ENCODE measurements around the gene UBE2R2. TPM values are rescaled to one million over a fixed set of nuclear protein-coding genes. Genes with fewer than 3 reads are reported as not detected.
"Not testable (repeated sequence)": the region's sequence is repeated elsewhere in the genome, so short reads cannot be mapped to it uniquely, and the experiment has no call there.

The UBE2R2 gene
- total and polyA plus RNA-seq, 5 experiments from 2014 or later: 13.1 to 32.1 (median 16.1) TPM

GRCh38 chr9:33852216-33852826 lies 35.4 kb downstream of the UBE2R2 start:
- H3K36me3 Mint-ChIP-seq: peaks cover 0 to 19% (median 0%) of the 10 kb centered on the region in 3 donors
- DNase-seq (peak; percentile 26 to 81 (median 50)), ATAC-seq (peak; percentile 52 to 75)
- POLR2A ChIA-PET: interaction anchor here (0.6 to 0.8 kb wide), 2 partner anchors 39 to 45 kb away, joined by 3 to 5 read pairs; no protein-coding TSS in a partner anchor
- no peak overlapping the region for H3K4me3 Mint-ChIP-seq
- H3K27me3 Mint-ChIP-seq: no peaks in the 10 kb centered on the region
- peaks cover 8 to 66% (median 42%) of the 10 kb centered on the region in 4 donors for H3K4me1 Mint-ChIP-seq
- no peaks in the 10 kb centered on the region for H3K9me3 Mint-ChIP-seq
- peak overlapping the region in 5 of 10 donors; percentile 32 to 79 (median 60) for H3K27ac Mint-ChIP-seq

GRCh38 chr9:33856247-33856646 lies 39.3 kb downstream of the UBE2R2 start:
- Mint-ChIP-seq H3K36me3 (peaks cover 0 to 17% (median 3%) of the 10 kb centered on the region in 3 donors), H3K27me3 (no peaks in the 10 kb centered on the region), H3K4me1 (peaks cover 8 to 65% (median 38%) of the 10 kb centered on the region in 4 donors), H3K27ac (peak overlapping the region in 1 of 10 donors; percentile 84), H3K9me3 (no peaks in the 10 kb centered on the region), H3K4me3 (no peak overlapping the region)
- DNase-seq (no peak), ATAC-seq (no peak)
- POLR2A ChIA-PET: no interaction called here

- POLR2A ChIA-PET: no interaction called here
- Mint-ChIP-seq H3K27me3 (no peaks in the 10 kb centered on the region), H3K4me3 (no peak overlapping the region), H3K9me3 (no peaks in the 10 kb centered on the region), H3K27ac (no peak overlapping the region), H3K4me1 (peaks cover 14 to 61% (median 44%) of the 10 kb centered on the region in 4 donors), H3K36me3 (peaks cover 0 to 25% (median 5%) of the 10 kb centered on the region in 3 donors)
- ATAC-seq (no peak), DNase-seq (no peak)
Observed at GRCh38 chr9:33858423-33858822, 41.5 kb downstream of the UBE2R2 start.

- Mint-ChIP-seq H3K27ac (peak overlapping the region in 6 of 10 donors; percentile 31 to 83 (median 72)), H3K4me3 (no peak overlapping the region), H3K4me1 (peaks cover 12 to 53% (median 38%) of the 10 kb centered on the region in 4 donors), H3K27me3 (no peaks in the 10 kb centered on the region), H3K9me3 (no peaks in the 10 kb centered on the region), H3K36me3 (peaks cover 0 to 23% (median 8%) of the 10 kb centered on the region in 3 donors)
- no peak for DNase-seq
- POLR2A ChIA-PET: no interaction called here
- no peak for ATAC-seq
Observed at GRCh38 chr9:33860200-33860871, 43.4 kb downstream of the UBE2R2 start.

GRCh38 chr9:33861917-33862453 lies 45.0 kb downstream of the UBE2R2 start:
- Mint-ChIP-seq H3K27ac (peak overlapping the region in 1 of 10 donors; percentile 62), H3K4me1 (peaks cover 11 to 40% (median 31%) of the 10 kb centered on the region in 4 donors), H3K9me3 (no peaks in the 10 kb centered on the region), H3K4me3 (no peak overlapping the region), H3K36me3 (peaks cover 0 to 23% (median 8%) of the 10 kb centered on the region in 3 donors), H3K27me3 (no peaks in the 10 kb centered on the region)
- POLR2A ChIA-PET: interaction anchor here (0.7 kb wide), 1 partner anchor 47 kb away, joined by 5 read pairs; no protein-coding TSS in a partner anchor
- DNase-seq: no peak
- ATAC-seq: no peak

GRCh38 chr9:33863027-33863426 lies 46.1 kb downstream of the UBE2R2 start:
- H3K4me3 Mint-ChIP-seq, ATAC-seq, POLR2A ChIA-PET, H3K27ac Mint-ChIP-seq, DNase-seq, H3K27me3 Mint-ChIP-seq, H3K9me3 Mint-ChIP-seq: not testable (repeated sequence)
- Mint-ChIP-seq H3K36me3 (peaks cover 0 to 28% (median 8%) of the 10 kb centered on the region in 3 donors), H3K4me1 (peaks cover 15 to 44% (median 30%) of the 10 kb centered on the region in 4 donors)

- peaks cover 9 to 38% (median 23%) of the 10 kb centered on the region in 4 donors for H3K4me1 Mint-ChIP-seq
Observed at GRCh38 chr9:33867747-33868439, 50.9 kb downstream of the UBE2R2 start.

GRCh38 chr9:33868440-33868973 lies 51.5 kb downstream of the UBE2R2 start:
- H3K9me3 Mint-ChIP-seq: no peaks in the 10 kb centered on the region
- peaks cover 0 to 19% (median 3%) of the 10 kb centered on the region in 3 donors for H3K36me3 Mint-ChIP-seq
- POLR2A ChIA-PET: interaction anchor here (1.0 kb wide), 1 partner anchor 53 kb away, joined by 4 read pairs; no protein-coding TSS in a partner anchor
- ATAC-seq: no peak
- DNase-seq: no peak
- no peak overlapping the region for H3K4me3 Mint-ChIP-seq
- peaks cover 9 to 37% (median 23%) of the 10 kb centered on the region in 4 donors for H3K4me1 Mint-ChIP-seq
- H3K27me3 Mint-ChIP-seq: no peaks in the 10 kb centered on the region
- peak overlapping the region in 2 of 10 donors; percentile 12 to 74 for H3K27ac Mint-ChIP-seq

More at GRCh38 chr9:33867747-33868439, 50.9 kb downstream of the UBE2R2 start:
- H3K27me3 Mint-ChIP-seq: no peaks in the 10 kb centered on the region
- no peak overlapping the region for H3K4me3 Mint-ChIP-seq
- H3K27ac Mint-ChIP-seq: peak overlapping the region in 3 of 10 donors; percentile 40 to 74 (median 50)
- peaks cover 0 to 20% (median 3%) of the 10 kb centered on the region in 3 donors for H3K36me3 Mint-ChIP-seq
- H3K9me3 Mint-ChIP-seq: no peaks in the 10 kb centered on the region
- DNase-seq (no peak), ATAC-seq (no peak)
- POLR2A ChIA-PET: interaction anchor here (1.0 kb wide), 1 partner anchor 52 kb away, joined by 4 read pairs; no protein-coding TSS in a partner anchor

GRCh38 chr9:33869243-33869642 lies 52.3 kb downstream of the UBE2R2 start:
- H3K27ac Mint-ChIP-seq, H3K4me3 Mint-ChIP-seq, POLR2A ChIA-PET, ATAC-seq, H3K9me3 Mint-ChIP-seq, H3K27me3 Mint-ChIP-seq, DNase-seq: not testable (repeated sequence)
- peaks cover 0 to 13% (median 1%) of the 10 kb centered on the region in 3 donors for H3K36me3 Mint-ChIP-seq
- H3K4me1 Mint-ChIP-seq: peaks cover 9 to 35% (median 22%) of the 10 kb centered on the region in 4 donors

- Mint-ChIP-seq H3K27ac (peak overlapping the region in 8 of 10 donors; percentile 2 to 85 (median 48)), H3K4me3 (no peak overlapping the region), H3K4me1 (peaks cover 21 to 56% (median 43%) of the 10 kb centered on the region in 4 donors), H3K36me3 (no peaks in the 10 kb centered on the region), H3K27me3 (no peaks in the 10 kb centered on the region), H3K9me3 (no peaks in the 10 kb centered on the region)
- POLR2A ChIA-PET: interaction anchor here (0.7 kb wide), 1 partner anchor 365 kb away, joined by 3 read pairs; no protein-coding TSS in a partner anchor
- DNase-seq: no peak
- ATAC-seq: no peak
Observed at GRCh38 chr9:33877727-33878489, 60.9 kb downstream of the UBE2R2 start.

GRCh38 chr9:33878691-33879366 lies 61.9 kb downstream of the UBE2R2 start:
- Mint-ChIP-seq H3K27me3 (no peaks in the 10 kb centered on the region), H3K27ac (peak overlapping the region in 6 of 10 donors; percentile 2 to 73 (median 55)), H3K4me1 (peaks cover 24 to 61% (median 49%) of the 10 kb centered on the region in 4 donors), H3K36me3 (no peaks in the 10 kb centered on the region), H3K9me3 (no peaks in the 10 kb centered on the region), H3K4me3 (peak overlapping the region in 2 of 10 donors; percentile 6 to 28)
- POLR2A ChIA-PET: no interaction called here
- DNase-seq: no peak
- no peak for ATAC-seq
